CD4-positive, alpha-beta T cell treated with Interleukin-15 for 4 hours (primary cell): ENCODE measurements around the gene KCTD13.
"Not testable (repeated sequence)": the region's sequence is repeated elsewhere in the genome, so short reads cannot be mapped to it uniquely, and the experiment has no call there.

Experiments used
- DNase-seq: peaks from one replicate; pipeline ENCODE4 v3.0.0-alpha.2; 2020; ENCODE audit warnings: low spot score

Gene KCTD13

DNA sequence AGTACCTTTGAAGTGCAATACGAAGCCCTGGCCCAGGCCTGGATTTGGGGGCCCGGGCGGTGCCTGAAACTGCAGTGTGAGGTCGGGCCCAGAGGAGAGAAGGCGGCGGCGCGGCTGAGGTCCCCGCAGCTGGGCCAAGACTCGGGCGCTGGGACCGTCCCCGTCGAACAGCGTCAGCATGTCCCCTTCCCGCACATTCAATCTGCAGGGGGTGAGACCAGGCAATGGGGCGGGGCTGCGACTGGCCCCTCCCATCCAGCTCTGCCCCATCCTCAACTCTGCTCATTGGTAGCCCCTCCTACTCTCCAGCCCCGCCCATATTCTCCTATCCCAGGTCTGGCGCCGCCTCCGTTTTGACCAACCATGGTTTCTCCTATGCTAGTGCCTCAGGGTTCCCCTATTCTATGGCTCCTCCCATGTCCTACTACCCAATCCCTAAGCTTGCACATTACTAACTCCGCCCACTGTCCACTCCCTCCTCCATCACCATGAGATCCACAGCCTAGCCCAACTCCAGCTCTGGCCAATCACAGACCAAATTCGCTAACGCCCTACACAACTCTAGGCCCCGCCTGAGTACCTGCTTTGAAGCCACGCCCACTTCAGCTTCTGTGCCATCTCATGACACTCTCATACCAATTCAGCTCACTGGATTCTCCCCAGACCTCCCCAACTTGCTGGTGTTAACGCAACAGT lies 48.6 kb downstream of the KCTD13 start:
- DNase-seq, result peak; percentile 29

GRCh38 chr16:29876594-29877249 lies 49.3 kb downstream of the KCTD13 start:
- peak; percentile 16 for DNase-seq

- no peak for DNase-seq
These were observed 49.8 kb downstream of the KCTD13 start for GRCh38 chr16:29876217-29876593.

DNA sequence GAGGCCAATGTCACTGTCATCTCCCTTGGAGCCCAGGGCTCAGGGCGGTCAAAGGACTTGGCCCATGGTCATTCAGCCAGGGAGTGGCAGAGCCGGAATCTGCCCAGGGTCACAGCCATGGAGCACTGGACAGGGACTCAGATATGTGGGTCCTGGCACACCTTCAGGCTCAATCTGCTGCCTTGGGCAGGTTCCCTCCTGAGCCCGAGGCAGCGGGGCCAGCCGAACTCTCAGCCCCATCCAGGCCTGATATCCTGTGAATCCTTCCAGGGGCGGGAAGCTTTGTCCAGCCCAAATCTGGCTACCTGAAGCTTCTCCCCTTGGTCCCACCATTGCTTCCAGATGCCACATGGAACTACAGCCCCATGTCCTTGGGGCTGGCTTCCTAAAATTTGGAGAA lies 50.8 kb downstream of the KCTD13 start:
- no peak for DNase-seq

DNA sequence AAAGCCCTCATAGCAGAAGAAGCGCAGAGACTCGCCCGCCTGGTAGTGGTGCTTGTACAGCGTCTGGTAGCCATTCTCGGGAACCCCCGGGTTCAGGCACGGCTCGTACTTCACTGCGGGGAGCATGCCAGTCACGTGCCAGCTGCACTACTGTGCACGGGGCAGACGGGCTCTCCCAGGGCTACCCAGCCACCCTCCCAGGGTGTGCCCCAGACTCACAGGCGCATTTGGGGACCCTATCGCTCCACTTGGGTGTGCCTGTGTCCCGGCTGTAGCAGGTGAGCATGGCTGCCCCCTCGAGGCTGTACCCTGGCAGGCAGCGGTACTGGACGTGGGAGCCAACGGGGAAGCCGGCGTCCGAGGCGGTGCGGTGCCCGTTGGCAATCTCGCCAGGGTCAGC lies 52.7 kb downstream of the KCTD13 start:
- no peak for DNase-seq

DNA sequence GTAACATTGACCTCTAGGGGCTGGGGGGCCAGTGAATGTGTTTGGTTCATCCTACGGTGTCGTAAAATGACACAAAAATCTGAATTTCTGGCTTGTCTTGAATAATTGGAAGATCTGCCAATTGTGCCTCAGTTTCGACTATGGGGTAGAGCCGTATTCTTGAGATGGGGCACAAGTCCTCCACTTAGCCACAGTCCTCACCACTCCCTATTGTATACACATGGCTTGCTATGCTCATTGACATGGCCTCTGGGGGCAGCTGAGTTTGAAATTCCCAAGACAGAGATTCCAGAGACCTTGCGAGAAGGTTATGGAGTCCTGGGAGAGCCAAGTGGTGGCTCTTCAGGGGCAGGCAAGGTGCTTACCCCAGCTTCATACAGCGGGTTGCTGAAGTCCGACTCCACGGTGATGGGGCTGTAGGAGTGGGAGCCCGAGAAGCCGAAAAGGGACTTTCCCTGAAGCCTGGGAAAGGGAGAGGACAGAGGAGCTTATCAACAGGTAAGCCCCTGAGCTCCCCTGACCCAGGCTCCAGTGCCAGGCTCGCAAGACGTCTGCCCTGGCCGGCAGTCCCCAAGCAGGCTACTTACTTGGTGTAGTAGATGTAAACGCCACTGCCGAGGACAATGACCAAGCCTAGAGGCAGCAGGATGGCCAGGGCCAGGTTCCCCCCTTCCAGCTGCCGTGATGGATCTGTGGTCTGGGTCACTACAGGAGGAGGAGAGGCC lies 54.0 kb downstream of the KCTD13 start:
- DNase-seq, result no peak

GRCh38 chr16:29869067-29869466 lies 57.0 kb downstream of the KCTD13 start:
- DNase-seq, result not testable (repeated sequence)

DNA sequence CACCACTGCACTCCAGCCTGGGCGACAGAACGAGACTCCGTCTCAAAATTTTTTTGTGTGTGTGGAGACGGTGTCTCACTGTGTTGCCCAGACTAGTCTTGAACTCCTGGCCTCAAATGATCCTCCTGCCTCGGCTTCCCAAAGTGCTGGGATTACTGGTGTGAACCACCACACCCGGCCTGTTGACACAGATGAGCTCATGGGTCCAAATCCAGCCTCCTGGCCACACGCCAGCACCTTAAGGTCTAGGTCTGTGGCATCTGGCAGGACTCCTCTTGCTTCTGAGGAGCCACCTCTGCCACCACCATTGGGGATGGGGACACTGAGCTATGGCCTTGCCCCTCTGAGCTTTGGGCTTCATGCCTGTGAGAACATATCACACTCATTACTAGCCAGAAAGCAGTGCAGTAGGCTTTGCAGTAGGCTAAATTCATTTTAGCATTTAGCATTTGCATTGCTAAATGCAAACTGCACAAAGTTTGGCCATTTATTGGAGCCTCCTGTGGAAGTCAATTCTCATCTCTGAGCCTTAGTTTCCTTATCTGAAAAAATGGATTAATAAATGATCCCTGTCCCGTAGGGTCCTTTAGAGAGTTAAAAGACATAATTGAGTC lies 57.5 kb downstream of the KCTD13 start:
- no peak for DNase-seq

- DNase-seq, result no peak
These were observed 61.8 kb downstream of the KCTD13 start for GRCh38 chr16:29864205-29864604.

GRCh38 chr16:29863669-29863984 lies 62.4 kb downstream of the KCTD13 start:
- DNase-seq, result no peak

DNA sequence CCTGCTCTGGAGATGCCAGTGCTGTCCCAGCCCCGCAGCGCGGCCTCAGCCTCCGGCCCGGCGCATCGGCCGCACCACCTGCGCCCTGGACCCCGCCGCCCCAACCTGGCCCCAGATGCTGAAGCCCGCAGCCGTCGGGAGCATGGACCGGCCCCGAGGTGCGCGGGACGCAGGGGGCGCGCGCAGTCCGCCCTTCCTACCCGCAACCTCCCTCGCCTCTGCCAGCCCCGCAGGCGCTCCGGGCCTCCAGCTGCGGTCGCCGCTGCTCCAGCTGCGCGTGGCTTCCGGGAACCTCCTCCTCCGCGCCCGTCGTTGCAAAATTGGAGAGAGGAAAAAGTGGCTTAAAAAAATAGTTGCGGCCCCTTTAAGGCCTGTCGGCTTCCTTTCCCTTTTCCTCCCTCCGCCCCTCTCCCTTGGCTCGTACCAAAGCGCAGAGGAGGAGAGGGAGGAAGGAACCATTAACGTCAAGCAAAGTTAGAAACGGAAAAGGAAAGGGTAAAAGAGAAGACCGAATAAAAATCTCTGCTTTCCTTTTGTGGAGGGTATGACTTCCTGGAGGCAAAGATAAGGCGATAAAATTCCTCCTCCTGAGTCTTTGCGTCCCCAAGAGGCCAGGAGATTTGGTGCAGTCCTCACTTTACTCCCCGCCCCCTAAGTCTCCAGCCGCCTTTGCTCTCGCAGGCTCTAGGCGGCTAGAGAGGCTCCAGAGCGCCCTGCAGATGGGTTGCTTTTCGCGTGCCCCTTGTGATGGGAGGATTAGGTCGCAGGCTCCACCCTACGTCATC lies 63.0 kb downstream of the KCTD13 start, which contains the start of gene CDIPT:
Gene CDIPT (minus strand): TSS at position 343 of the 785 bp plus-strand sequence. CDS start 369 bp downstream, outside the sequence.
- DNase-seq, result peak; percentile 95

GRCh38 chr16:29862383-29862883 lies 63.6 kb downstream of the KCTD13 start:
- DNase-seq, result no peak

GRCh38 chr16:29860218-29860617 lies 65.8 kb downstream of the KCTD13 start:
- no peak for DNase-seq

DNA sequence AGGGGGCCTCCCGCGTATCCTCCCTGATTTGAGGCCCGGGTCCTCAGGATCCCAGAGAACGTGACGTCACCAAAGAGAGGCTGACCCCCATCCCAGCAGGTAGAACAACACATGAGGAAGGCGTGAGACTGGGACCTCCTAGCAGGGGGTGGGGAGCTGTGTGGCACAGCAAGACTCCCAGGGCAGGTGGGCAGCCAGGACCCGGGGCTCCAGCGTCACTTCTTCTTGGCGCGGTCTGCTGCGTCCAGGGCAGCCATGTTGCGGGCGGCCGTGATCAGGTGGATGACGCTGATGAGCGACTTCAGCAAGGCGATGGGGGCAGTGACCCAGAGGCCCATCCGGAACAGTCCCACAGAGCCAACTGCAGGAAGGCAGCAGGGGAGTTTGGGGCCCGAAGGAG lies 67.1 kb downstream of the KCTD13 start:
- no peak for DNase-seq

DNA sequence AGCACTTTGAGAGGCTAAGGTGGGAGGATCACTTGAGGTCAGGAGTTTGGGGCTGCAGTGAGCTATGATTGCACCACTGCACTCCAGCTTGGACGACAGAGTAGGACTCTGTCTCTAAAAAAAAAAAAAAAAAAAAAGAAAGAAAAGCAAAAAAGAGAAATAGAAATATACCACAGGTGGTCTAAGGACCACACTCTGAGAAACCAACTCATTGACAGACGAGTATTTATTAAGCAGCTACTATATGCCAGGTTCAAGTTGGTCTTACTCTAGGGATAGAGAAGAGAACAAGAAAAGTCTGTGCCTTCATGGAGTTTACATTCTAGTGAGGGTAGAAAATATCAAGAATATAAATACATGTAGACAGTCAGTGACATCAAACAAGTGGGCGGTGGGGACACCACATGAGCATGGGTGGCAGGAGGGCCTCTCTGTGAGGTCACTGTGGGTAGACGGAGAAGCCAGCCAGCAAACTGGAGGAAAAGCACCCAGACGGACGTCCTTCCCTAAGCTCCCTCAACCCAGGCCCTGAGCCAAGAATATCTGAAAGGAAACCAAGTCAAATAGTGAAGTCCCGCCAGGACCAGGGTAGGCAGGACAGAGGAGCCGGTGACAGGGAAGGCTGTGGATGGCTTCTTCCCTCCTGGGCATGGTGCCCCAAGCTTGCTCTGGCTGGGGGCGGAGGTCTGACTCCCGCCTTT lies 67.7 kb downstream of the KCTD13 start:
- no peak for DNase-seq

DNA sequence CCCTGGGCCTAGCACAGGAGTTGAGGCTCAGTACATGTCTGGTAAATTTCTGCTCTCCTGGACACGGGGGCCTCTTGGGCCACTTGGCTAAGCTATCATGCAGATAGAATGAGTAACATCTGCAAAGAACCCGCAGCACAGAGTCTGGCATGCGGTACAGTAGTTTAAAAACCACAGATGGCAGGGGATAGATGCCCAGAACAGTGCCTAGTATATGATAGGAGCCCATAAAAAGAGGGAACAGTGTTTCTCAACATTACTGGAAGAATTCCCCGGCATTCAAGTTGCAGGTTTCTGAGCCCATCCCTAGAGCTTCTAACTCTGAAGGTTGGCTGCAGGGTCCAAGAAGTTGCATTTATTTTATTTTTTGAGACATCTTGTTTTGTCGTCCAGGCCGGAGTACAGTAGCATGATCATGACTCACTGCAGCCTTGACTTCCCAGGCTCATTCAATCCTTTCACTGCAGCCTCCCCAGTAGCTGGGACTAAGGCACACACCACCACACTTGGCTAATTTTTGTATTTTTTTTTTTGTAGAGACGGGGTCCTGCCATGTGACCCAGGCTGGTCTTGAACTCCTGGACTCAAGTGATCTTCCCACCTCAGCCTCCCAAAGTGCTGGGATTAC lies 68.8 kb downstream of the KCTD13 start:
- no peak for DNase-seq
